ENCODE results near the gene CAMK2D. TPM values are rescaled to one million over a fixed set of nuclear protein-coding genes. Genes with fewer than 3 reads are reported as not detected.
A peak's percentile ranks its signal among the peaks of the same experiment; 100 is the strongest.

Gene CAMK2D
- total RNA-seq, 6 experiments from 2014 or later, result 83.7 to 102 (median 94.1) TPM

GRCh38 chr4:113512880-113513279 is 248.7 kb downstream of the CAMK2D start:
- Mint-ChIP-seq H3K36me3 (ENCODE audit: low read depth) (peaks cover 19% of the 10 kb centered on the region), H3K9me3 (no peaks in the 10 kb centered on the region), H3K4me1 (ENCODE audit: low read depth) (no peaks in the 10 kb centered on the region), H3K27me3 (ENCODE audit: insufficient read depth) (peaks cover 2% of the 10 kb centered on the region; the same call in 1 of the 2 replicates), H3K27ac (no peak overlapping the region), H3K4me3 (no peak overlapping the region)
- no peak for DNase-seq
- no peak for TF ChIP-seq CTCF (IDR thresholded peaks at IDR 0.05)

DNA sequence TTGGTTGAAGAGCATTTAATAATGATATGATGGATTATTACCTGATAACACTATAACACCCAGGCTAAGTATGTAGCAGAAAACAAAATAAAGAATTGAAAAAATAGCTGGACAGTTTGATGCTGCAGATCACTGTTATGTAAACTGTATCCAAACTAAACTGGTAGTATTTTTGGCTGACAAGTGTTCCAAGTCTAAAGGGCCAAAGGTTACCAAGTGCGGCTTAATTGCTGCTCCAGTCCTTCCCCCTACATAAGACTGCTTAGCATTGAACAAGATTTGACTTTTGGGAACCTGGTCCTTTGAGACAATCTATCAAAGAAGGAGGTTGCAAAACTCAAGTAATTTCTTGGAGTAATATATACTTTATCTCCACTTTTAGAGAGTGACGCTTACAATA is 249.6 kb downstream of the CAMK2D start:
- Mint-ChIP-seq H3K9me3 (no peaks in the 10 kb centered on the region), H3K4me1 (ENCODE audit: low read depth) (no peaks in the 10 kb centered on the region), H3K27me3 (ENCODE audit: insufficient read depth) (peaks cover 2% of the 10 kb centered on the region; the same call in 1 of the 2 replicates), H3K4me3 (no peak overlapping the region), H3K36me3 (ENCODE audit: low read depth) (peaks cover 14% of the 10 kb centered on the region), H3K27ac (no peak overlapping the region)
- no peak for DNase-seq
- no peak for TF ChIP-seq CTCF (IDR thresholded peaks at IDR 0.05)

DNA sequence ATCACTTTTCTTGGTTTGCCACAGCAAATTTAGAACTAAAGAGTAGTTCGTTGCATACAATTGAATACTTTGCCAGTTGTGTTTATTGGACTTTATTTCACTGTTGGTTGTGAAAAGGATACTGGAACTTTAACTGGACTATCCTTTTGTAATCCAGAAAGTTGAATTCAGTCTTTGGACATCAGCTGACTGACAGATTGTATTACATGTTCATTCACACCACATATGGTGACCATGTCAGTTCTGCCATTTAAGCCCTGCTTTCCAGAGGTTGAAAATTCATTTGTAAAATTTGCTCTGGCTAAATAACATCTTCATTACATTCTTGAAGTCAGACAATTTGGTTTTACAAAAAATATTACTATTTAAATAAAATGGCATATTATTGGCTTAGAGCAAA is 251.7 kb downstream of the CAMK2D start:
- Mint-ChIP-seq H3K4me1 (ENCODE audit: low read depth) (no peaks in the 10 kb centered on the region), H3K9me3 (no peaks in the 10 kb centered on the region), H3K27ac (no peak overlapping the region), H3K36me3 (ENCODE audit: low read depth) (peaks cover 21% of the 10 kb centered on the region), H3K4me3 (no peak overlapping the region), H3K27me3 (ENCODE audit: insufficient read depth) (peaks cover 2% of the 10 kb centered on the region; the same call in 1 of the 2 replicates)
- DNase-seq, result no peak
- TF ChIP-seq CTCF (IDR thresholded peaks at IDR 0.05), result no peak

DNA sequence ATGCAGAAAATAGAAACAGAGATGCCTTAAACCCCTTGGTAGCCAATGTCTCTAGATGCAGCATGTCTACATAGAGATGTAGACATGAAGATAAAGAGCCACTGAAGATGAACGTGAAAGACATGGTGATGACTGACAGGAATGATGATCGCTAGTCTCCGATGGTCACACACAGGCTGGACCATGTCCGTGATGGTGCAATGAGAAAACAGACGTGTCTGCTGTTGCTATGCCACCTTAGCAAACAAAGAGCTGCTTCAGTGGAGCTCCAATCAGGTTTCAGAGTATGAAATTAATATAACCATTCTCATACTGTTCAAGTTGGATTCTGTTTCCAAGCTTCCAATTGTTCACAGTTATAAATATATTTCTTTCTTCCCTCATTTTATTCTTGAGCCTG is 256.5 kb downstream of the CAMK2D start:
- no peak for DNase-seq

GRCh38 chr4:113504422-113504821 is 257.1 kb downstream of the CAMK2D start:
- no peak overlapping the region for H3K27ac Mint-ChIP-seq
- H3K27me3 Mint-ChIP-seq (ENCODE audit: insufficient read depth), result peaks cover 2% of the 10 kb centered on the region; the same call in 1 of the 2 replicates
- H3K4me1 Mint-ChIP-seq (ENCODE audit: low read depth), result peaks cover 16% of the 10 kb centered on the region
- no peak for TF ChIP-seq CTCF (IDR thresholded peaks at IDR 0.05)
- no peak overlapping the region for H3K4me3 Mint-ChIP-seq
- H3K9me3 Mint-ChIP-seq, result no peaks in the 10 kb centered on the region
- no peak for DNase-seq
- H3K36me3 Mint-ChIP-seq (ENCODE audit: low read depth), result peaks cover 31% of the 10 kb centered on the region

More for the DNA sequence above, 256.5 kb downstream of the CAMK2D start:
- Mint-ChIP-seq H3K9me3 (no peaks in the 10 kb centered on the region), H3K27me3 (ENCODE audit: insufficient read depth) (peaks cover 2% of the 10 kb centered on the region; the same call in 1 of the 2 replicates), H3K36me3 (ENCODE audit: low read depth) (peaks cover 26% of the 10 kb centered on the region), H3K27ac (no peak overlapping the region), H3K4me1 (ENCODE audit: low read depth) (peaks cover 10% of the 10 kb centered on the region), H3K4me3 (no peak overlapping the region)
- TF ChIP-seq CTCF (IDR thresholded peaks at IDR 0.05), result no peak

DNA sequence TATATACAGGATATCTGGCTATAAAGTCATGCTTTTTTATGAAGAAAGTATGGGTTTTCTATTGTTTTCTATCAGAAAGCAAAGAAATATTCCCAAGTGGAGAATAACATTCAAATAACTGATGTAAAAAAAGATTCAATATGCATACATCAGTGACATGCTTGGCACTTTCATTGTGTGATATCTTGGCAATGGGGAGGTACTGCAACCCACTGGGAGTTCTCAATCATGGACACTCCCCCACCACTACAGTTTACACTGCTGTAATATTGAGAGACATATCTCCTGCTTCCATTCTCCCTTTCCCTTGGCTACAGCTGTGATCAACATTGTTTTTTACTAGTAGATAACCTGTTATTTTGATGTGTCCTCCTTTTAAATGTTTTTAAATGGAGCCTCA is 257.8 kb downstream of the CAMK2D start:
- H3K36me3 Mint-ChIP-seq (ENCODE audit: low read depth), result peaks cover 34% of the 10 kb centered on the region

More for the DNA sequence above, 257.8 kb downstream of the CAMK2D start:
- Mint-ChIP-seq H3K4me3 (no peak overlapping the region), H3K27ac (peak overlapping the region; percentile 57; the same call in 1 of the 2 replicates), H3K9me3 (no peaks in the 10 kb centered on the region), H3K27me3 (ENCODE audit: insufficient read depth) (peaks cover 2% of the 10 kb centered on the region; the same call in 1 of the 2 replicates), H3K4me1 (ENCODE audit: low read depth) (peaks cover 20% of the 10 kb centered on the region)
- no peak for TF ChIP-seq CTCF (IDR thresholded peaks at IDR 0.05)
- no peak for DNase-seq
